ENCODE measurements around the gene PRKACG.

DNA sequence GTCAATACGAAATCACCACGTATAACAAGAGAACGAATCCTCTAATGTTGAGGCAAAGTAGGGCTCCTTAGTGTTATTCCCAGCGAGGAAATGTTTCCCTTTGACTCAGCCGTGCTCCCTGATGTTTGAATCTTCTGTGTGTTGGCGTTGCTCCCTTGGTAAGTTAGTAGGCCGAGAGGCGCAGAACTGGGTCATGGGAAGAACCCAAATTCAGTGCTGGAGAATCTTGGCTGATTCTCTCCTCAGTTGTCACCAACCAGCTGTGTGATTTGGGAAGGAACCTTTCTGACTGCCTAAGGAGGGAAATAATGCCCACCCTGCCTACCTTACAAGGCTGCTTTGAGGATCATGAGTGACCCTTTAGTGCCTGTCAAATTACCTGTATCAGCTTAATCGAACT lies 22.5 kb downstream of the PRKACG start:
- TF ChIP-seq, protein P1, sequence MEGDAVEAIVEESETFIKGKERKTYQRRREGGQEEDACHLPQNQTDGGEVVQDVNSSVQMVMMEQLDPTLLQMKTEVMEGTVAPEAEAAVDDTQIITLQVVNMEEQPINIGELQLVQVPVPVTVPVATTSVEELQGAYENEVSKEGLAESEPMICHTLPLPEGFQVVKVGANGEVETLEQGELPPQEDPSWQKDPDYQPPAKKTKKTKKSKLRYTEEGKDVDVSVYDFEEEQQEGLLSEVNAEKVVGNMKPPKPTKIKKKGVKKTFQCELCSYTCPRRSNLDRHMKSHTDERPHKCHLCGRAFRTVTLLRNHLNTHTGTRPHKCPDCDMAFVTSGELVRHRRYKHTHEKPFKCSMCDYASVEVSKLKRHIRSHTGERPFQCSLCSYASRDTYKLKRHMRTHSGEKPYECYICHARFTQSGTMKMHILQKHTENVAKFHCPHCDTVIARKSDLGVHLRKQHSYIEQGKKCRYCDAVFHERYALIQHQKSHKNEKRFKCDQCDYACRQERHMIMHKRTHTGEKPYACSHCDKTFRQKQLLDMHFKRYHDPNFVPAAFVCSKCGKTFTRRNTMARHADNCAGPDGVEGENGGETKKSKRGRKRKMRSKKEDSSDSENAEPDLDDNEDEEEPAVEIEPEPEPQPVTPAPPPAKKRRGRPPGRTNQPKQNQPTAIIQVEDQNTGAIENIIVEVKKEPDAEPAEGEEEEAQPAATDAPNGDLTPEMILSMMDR (IDR thresholded peaks at IDR 0.05) = no peak
- no peak for TF ChIP-seq POLR2A (IDR thresholded peaks at IDR 0.05)

Data from thyroid gland (tissue), 4 donors.